HCT116 (cell line): ENCODE data around the gene NRP1.

Source experiments
- ATF3 ChIP-seq: IDR thresholded peaks from 2 replicates; pipeline ENCODE4 v1.6.1; 2012
- CTCF ChIP-seq, 3 experiments: fragments of 200-600 bp in 1 of 3; sonication (generic) in 1 of 3; IDR thresholded peaks in 2 of 3; conservative IDR thresholded peaks in 1 of 3; 2 replicates each; pipeline ENCODE4 v1.5.1; 2012 to 2017; ENCODE audit warnings: low read depth in 2 of 3, low read length in 2 of 3, antibody characterized with exemption in 1 of 3, borderline replicate concordance in 1 of 3, control low read depth in 1 of 3, mild to moderate bottlenecking in 1 of 3, mixed read lengths in 1 of 3, mixed run types in 1 of 3, moderate library complexity in 1 of 3; ENCODE audit not compliant: insufficient read depth in 1 of 3
- ELF1 ChIP-seq: IDR thresholded peaks from 2 replicates; pipeline ENCODE4 v1.6.1; 2012; ENCODE audit warnings: low read depth, borderline replicate concordance
- EZH2 ChIP-seq: fragments of 200-600 bp; sonication (generic); IDR thresholded peaks from 2 replicates; pipeline ENCODE4 v1.6.1; 2017; ENCODE audit warnings: antibody characterized with exemption, mixed run types
- EZH2phosphoT487 ChIP-seq: fragments of 200-600 bp; IDR thresholded peaks from 2 replicates; pipeline ENCODE4 v1.6.1; 2018; ENCODE audit warnings: antibody characterized with exemption, borderline replicate concordance
- FOSL1 ChIP-seq: IDR thresholded peaks from 2 replicates; pipeline ENCODE4 v1.6.1; 2012; ENCODE audit warnings: low read depth
- JUND ChIP-seq: IDR thresholded peaks from 2 replicates; pipeline ENCODE4 v1.6.1; 2012
- MAX ChIP-seq: IDR thresholded peaks from 2 replicates; pipeline ENCODE4 v1.6.1; 2012
- POLR2A ChIP-seq: IDR thresholded peaks from 2 replicates; pipeline ENCODE4 v1.7.0; 2011; ENCODE audit warnings: borderline replicate concordance; ENCODE audit not compliant: insufficient read depth, insufficient read length; ENCODE audit errors: extremely low read depth
- POLR2AphosphoS5 ChIP-seq: IDR thresholded peaks from 2 replicates; pipeline ENCODE4 v1.6.1; 2011; ENCODE audit warnings: mild to moderate bottlenecking, low read depth, low read length, moderate library complexity
- REST ChIP-seq: IDR thresholded peaks from 2 replicates; pipeline ENCODE4 v1.6.1; 2012; ENCODE audit warnings: low read depth
- TCF7L2 ChIP-seq: IDR thresholded peaks from 2 replicates; pipeline ENCODE4 v1.7.0; 2011; ENCODE audit warnings: borderline replicate concordance, inconsistent platforms; ENCODE audit not compliant: insufficient read depth, insufficient read length; ENCODE audit errors: extremely low read depth
- ZNF274 ChIP-seq: fragments of 200-500 bp; sonication (Bioruptor generic); IDR thresholded peaks from 2 replicates; pipeline ENCODE4 v1.6.1; 2014; ENCODE audit warnings: mild to moderate bottlenecking, low read depth, low read length, inconsistent platforms

- TF ChIP-seq POLR2A = no peak
- no peak for TF ChIP-seq CTCF (IDR thresholded peaks at IDR 0.05 in 2 of 3, conservative IDR thresholded peaks at IDR 0.05 in 1 of 3; ENCODE audit: borderline replicate concordance in 1 of 3, insufficient read depth in 1 of 3, low read depth in 2 of 3, low read length in 2 of 3)
- no peak for TF ChIP-seq TCF7L2
- TF ChIP-seq EZH2 = no peak
- no peak for TF ChIP-seq JUND
- no peak for TF ChIP-seq POLR2AphosphoS5
- no peak for TF ChIP-seq ELF1
- no peak for TF ChIP-seq REST
- TF ChIP-seq MAX = no peak
- TF ChIP-seq EZH2phosphoT487 = no peak
- no peak for TF ChIP-seq ZNF274
- no peak for TF ChIP-seq ATF3
- TF ChIP-seq FOSL1 = no peak
Measured at GRCh38 chr10:33350041-33350440, 15.6 kb upstream of the NRP1 start.
